PFSK-1 (cell line): ENCODE measurements around the gene PCSK9.

Experiments
- POLR2AphosphoS5 ChIP-seq: IDR thresholded peaks from 2 replicates; pipeline ENCODE4 v1.6.1; 2012; ENCODE audit warnings: low read depth, mild to moderate bottlenecking, control low read depth, low read length, moderate library complexity
- SIN3A ChIP-seq: IDR thresholded peaks from 2 replicates; pipeline ENCODE4 v1.6.1; 2012; ENCODE audit warnings: mild to moderate bottlenecking, low read length, moderate library complexity, borderline replicate concordance; ENCODE audit not compliant: insufficient read depth
- TF ChIP-seq, protein P1 (sequence below), 2 experiments: IDR thresholded peaks; 2 replicates each; pipeline versions ENCODE4 v1.6.1 to v1.8.0; 2011 to 2012; ENCODE audit warnings: low read depth in 2 of 2, low read length in 2 of 2, control low read depth in 1 of 2, inconsistent platforms in 1 of 2, mild to moderate bottlenecking in 1 of 2, moderate library complexity in 1 of 2; ENCODE audit not compliant: insufficient read depth in 1 of 2

DNA sequence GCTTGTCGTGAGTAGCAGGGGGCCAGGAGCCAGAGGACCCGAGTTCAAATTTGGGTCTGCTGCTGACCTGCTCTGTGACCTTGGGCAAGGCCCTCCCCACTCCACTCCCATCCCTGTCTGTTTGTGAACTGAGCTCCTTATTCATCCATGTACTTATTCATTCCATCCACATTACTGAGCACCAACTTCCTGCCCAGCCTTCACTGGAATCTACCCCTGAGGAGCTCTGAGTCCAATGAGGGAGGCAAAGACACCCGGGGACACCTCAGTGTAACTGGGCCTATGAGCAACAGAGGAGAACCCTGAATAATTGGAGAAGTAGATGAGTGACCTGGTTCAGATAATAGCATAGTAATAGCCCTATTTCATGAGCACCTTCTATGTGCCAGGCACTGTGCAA is 31.7 kb upstream of the PCSK9 start:
- TF ChIP-seq SIN3A (no peak), POLR2AphosphoS5 (no peak)
- TF ChIP-seq, protein P1, sequence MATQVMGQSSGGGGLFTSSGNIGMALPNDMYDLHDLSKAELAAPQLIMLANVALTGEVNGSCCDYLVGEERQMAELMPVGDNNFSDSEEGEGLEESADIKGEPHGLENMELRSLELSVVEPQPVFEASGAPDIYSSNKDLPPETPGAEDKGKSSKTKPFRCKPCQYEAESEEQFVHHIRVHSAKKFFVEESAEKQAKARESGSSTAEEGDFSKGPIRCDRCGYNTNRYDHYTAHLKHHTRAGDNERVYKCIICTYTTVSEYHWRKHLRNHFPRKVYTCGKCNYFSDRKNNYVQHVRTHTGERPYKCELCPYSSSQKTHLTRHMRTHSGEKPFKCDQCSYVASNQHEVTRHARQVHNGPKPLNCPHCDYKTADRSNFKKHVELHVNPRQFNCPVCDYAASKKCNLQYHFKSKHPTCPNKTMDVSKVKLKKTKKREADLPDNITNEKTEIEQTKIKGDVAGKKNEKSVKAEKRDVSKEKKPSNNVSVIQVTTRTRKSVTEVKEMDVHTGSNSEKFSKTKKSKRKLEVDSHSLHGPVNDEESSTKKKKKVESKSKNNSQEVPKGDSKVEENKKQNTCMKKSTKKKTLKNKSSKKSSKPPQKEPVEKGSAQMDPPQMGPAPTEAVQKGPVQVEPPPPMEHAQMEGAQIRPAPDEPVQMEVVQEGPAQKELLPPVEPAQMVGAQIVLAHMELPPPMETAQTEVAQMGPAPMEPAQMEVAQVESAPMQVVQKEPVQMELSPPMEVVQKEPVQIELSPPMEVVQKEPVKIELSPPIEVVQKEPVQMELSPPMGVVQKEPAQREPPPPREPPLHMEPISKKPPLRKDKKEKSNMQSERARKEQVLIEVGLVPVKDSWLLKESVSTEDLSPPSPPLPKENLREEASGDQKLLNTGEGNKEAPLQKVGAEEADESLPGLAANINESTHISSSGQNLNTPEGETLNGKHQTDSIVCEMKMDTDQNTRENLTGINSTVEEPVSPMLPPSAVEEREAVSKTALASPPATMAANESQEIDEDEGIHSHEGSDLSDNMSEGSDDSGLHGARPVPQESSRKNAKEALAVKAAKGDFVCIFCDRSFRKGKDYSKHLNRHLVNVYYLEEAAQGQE (IDR thresholded peaks at IDR 0.05; ENCODE audit: insufficient read depth in 1 of 2, low read depth in 2 of 2, low read length in 2 of 2) = no peak
